Measurements from ENCODE around the gene GALR2.
A peak's percentile ranks its signal among the peaks of the same experiment; 100 is the strongest.

GALR2 gene

GRCh38 chr17:76102944-76103273 lies 28.3 kb downstream of the GALR2 start:
- DNase-seq: no peak

DNA sequence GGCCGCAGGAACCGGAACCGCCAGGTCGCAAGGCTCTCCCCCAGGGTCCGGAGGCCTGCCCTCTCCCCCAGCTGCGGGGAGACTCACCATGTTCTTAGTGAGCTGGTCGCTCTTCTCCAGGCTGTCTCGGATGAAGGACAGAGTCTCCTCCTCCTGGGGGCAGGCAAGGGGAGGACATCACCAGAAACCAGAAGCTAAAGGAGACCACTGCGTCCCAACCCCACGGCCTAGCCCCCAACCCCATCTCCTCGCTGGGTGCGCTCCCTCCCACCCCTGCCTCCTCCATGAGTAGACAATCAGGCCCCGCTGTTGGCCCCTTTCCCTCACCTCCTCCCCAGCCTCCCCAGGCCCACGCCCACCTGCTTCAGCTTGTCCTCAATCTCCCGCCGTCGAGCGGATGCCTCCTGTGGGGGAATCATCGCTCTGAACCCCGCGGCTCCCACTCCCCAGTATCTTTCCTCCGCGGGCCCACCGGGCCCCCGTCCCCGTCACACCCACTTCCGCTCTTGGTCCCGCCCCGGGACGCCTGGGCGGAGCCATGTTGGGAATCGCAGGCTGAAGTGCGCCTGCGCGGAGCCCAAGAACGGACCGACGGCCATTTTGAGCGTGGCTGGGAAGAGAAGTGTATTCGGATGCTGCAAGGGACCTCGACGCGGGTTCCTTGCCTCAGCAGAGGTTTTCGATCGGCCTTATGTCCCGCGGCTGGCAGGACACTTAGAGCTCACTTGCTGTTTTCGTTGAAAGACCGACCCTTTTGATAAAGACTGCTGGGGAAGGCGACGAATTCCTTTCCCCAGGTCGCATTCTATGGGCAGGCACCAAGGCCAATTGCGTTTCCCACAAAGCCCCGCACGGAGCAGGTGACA lies 28.9 kb downstream of the GALR2 start, which contains the start of gene EXOC7:
EXOC7 (minus strand) TSS at position 514 of the 866 bp plus-strand sequence; CDS start at position 419, 95 bp downstream.
- DNase-seq: peak; percentile 96

- DNase-seq: no peak
Observed at GRCh38 chr17:76104140-76104895, 29.7 kb downstream of the GALR2 start.

DNA sequence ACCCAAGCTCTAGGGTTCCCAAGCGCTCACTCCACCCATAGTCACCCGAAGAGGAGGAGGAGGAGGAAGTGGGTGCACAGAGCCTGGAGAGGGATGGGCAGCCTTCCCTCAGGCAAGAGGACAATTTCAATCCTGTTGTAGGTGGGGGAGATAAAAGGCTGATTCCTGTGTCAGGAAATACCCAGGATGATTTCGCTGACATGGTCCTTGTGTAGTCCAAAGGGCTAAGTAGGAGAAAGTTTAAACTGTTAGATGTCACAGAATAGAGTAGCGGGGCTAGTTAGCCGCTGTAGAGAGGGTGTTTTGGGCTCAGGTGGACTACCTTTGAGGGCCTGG lies 30.3 kb downstream of the GALR2 start:
- no peak for DNase-seq

DNA sequence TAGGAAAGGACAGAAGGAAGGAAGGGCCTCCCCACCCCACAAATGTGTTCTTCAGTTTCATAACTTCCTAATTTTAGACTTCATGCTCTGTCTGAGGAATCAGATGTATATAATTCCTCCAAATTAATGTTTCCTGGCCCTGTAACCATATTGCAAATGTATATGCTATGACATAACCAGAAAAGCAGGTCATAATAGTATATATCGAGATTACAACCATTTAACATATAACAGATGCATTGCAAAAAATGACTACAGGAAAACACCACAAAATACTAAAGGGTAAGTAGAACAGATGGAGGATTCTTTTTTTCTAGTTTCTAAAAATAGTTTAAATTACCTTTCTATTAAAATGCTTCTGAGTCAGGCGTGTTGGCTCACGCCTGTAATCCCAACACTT lies 32.1 kb downstream of the GALR2 start:
- DNase-seq: no peak

- no peak for DNase-seq
Observed at GRCh38 chr17:76107509-76107908, 32.9 kb downstream of the GALR2 start.

GRCh38 chr17:76111956-76112355 lies 37.4 kb downstream of the GALR2 start:
- DNase-seq: no peak

GRCh38 chr17:76115138-76115754 lies 40.7 kb downstream of the GALR2 start:
- DNase-seq: no peak

GRCh38 chr17:76119409-76120371 lies 45.1 kb downstream of the GALR2 start:
- no peak for DNase-seq

GRCh38 chr17:76120658-76121008 lies 46.1 kb downstream of the GALR2 start:
- no peak for DNase-seq

DNA sequence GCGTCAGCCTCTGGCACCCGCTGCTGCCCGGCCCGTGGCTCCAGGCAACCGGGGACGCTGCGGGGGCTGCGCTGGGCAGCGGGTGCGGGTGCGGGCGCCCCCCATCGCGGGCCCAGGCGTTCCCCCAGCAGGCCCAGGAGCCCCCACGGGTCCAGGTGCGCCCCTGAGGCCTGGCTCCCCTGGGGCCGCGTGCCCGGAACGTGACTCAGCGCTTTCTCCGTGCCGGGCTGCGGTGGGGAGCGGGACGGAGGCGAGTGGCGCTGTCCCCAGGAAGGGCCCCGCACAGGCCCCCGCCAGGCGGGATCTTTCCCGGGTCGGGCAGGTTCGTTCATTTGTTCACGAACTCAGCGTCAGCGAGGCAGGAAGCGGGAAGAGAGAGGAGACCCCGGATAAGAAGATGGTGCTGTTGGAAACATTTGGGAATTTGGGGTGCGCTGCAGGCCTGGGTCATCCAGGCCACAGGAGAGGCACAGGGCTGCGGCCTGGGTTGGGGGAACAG lies 47.4 kb downstream of the GALR2 start:
- no peak for DNase-seq

- no peak for DNase-seq
Observed at GRCh38 chr17:76122431-76123190, 48.0 kb downstream of the GALR2 start.

DNA sequence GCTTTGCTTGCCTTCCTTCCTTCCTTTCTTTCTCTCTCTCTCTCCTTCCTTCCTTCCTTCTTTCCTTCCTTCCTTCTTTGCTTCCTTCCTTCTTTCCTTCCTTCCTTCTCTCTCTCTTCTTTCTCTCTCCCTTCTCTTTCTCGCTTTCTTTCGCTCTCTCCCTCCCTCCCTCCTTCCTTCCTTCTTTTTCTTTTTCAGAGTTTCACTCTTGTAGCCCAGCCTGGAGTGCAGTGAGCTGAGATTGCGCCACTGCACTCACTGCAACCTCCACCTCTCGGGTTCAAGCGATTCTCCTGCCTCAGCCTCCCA lies 48.6 kb downstream of the GALR2 start:
- DNase-seq: no peak

DNA sequence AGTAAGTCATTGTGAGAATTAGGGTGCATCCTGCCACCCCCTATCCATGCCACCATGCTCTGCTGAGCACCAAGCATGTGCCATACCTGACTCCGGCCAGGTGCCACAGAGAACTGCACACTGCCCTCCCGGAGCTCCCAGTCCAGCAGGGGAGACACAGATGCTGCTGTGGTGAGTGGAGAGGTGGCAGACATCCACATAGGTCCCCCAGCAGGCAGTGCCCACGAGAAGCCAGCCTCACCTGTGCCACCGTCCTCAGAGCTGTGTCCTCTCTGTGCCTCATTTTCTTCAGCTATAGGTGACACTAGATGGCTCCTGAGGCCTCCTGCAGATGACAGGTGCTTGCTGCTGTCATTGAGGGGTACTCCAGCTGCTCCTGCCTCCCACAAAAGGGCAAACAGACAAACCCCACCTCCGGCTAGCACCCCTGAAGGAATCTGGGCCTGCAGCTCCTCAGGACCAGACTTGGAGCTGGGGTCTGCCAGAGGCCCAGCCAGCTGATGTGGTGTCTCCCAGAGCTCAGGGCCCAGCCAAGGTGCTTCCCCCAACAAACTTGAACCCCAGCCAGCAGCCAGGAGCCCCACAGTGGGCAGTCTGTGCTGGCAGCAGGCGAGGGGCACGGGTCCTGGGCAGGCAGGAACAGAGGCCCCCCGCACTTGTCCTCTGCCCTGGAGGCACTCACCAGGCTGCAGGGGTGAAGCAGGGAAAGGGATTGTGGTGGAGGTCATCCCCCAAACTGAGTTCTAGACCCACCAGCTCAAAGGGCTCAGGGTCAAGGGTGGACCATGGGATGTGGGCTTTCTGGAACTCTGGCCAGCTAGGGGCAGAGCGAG lies 49.4 kb downstream of the GALR2 start:
- no peak for DNase-seq

DNA sequence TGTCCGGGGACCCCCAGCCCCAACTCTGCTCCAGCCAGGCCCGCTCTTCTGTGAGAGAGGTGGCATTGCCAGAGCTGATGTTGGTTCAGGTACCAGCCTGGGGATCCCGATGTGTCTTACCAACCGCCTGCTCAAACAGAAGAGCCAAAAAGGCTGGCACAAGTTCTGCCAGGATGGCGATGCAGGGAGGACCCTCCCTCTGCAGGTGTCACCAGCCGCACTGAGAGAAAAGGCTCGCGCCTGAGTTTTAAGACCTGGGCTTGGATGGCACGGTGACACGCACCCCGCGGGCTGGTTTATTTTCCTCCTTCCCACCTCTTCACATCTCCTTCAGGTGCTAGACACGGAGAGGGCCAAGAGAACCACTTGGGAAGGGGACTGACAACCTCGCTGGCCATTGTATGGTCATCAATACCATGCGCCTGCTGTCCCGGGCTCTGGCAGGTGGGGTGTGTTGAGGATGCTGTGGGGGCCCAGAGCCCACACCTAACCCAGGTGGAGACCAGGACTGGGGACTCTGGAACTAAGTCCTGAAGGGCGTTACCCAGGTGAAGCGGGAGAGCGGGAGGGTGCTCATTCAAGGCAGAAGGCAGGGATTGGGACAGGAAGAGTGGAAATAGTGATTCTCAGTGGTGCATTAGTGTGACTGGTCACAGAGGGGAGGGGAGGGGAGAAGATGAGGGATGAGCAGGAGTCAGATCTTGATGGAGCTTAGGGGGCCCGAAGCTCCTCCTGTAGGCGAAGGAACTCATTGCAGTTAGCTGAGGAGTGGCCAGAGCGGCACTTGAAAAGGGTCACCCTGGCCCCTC lies 50.2 kb downstream of the GALR2 start:
- DNase-seq: no peak

- no peak for DNase-seq
Observed at GRCh38 chr17:76125391-76125675, 50.8 kb downstream of the GALR2 start.

DNA sequence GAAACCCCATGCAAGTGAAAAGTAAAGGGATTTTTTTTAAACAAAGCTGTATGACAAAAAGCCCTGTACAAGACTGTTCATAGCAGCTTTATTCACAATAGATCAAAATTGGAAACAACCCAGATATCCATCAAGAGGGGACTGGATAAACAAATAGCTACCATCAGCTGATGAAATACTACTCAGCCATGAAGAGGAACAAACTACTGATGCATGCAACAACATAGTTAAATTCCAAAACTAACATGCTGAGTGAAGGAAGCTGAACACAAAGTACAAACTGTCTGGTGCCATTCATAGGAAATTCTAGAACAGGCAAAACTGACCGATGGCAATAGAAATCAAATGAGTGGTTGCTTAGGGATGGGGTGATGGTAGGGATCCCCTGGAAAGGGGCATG lies 51.3 kb downstream of the GALR2 start:
- DNase-seq: no peak

All from activated CD8-positive, alpha-beta memory T cell treated with anti-CD3 and anti-CD28 coated beads, Interleukin-2, amount 50 U/mL, for 48 hours (primary cell).